Smooth muscle cell (in vitro differentiated cells): ENCODE measurements around the gene SLAMF8. TPM values are rescaled to one million over a fixed set of nuclear protein-coding genes. Genes with fewer than 3 reads are reported as not detected.

Experiments
- DNase-seq: peaks from one replicate; lab custom pipeline; 2025; ENCODE audit not compliant: unreplicated experiment; lab: John Stamatoyannopoulos, UW
- H2AFZ ChIP-seq: fragments of 200-600 bp; sonication (generic); 2 replicates; pipeline ENCODE4 v1.6.0; 2016; ENCODE audit warnings: antibody characterized with exemption, low read depth, mild to moderate bottlenecking
- H3F3A ChIP-seq: fragments of 200-600 bp; sonication (generic); 2 replicates; pipeline ENCODE4 v1.6.0; 2017; ENCODE audit warnings: antibody characterized with exemption, low read depth
- H3K27ac ChIP-seq: fragments of 200-600 bp; sonication (generic); 2 replicates; pipeline ENCODE4 v1.5.1; 2016; ENCODE audit warnings: low read depth, mild to moderate bottlenecking
- H3K27me3 ChIP-seq: fragments of 200-600 bp; sonication (generic); 2 replicates; pipeline ENCODE4 v1.6.1; 2016; ENCODE audit warnings: low read depth, mild to moderate bottlenecking
- H3K36me3 ChIP-seq: fragments of 200-600 bp; sonication (generic); 2 replicates; pipeline ENCODE4 v1.5.1; 2016; ENCODE audit warnings: low read depth
- H3K4me1 ChIP-seq: fragments of 200-600 bp; sonication (generic); 2 replicates; pipeline ENCODE4 v1.5.1; 2016; ENCODE audit warnings: low read depth
- H3K4me2 ChIP-seq: fragments of 200-600 bp; sonication (generic); 2 replicates; pipeline ENCODE4 v1.6.0; 2016; ENCODE audit warnings: mild to moderate bottlenecking
- H3K4me3 ChIP-seq: fragments of 200-600 bp; sonication (generic); 2 replicates; pipeline ENCODE4 v1.5.1; 2016; ENCODE audit warnings: mild to moderate bottlenecking
- H3K79me2 ChIP-seq: fragments of 200-600 bp; sonication (generic); 2 replicates; pipeline ENCODE4 v1.6.0; 2016; ENCODE audit warnings: low read depth, mild to moderate bottlenecking
- H3K9ac ChIP-seq: fragments of 200-600 bp; sonication (generic); 2 replicates; pipeline ENCODE4 v1.6.0; 2016; ENCODE audit warnings: low read depth
- H3K9me3 ChIP-seq: fragments of 200-600 bp; sonication (generic); replicated peaks from 2 replicates; pipeline ENCODE4 v1.5.1; 2016; ENCODE audit warnings: low read depth
- H4K20me1 ChIP-seq: fragments of 200-600 bp; sonication (generic); 2 replicates; pipeline ENCODE4 v1.6.0; 2016; ENCODE audit warnings: low read depth
- CTCF ChIP-seq: fragments of 200-600 bp; sonication (generic); IDR thresholded peaks from 2 replicates; pipeline ENCODE4 v1.5.1; 2017; ENCODE audit warnings: borderline replicate concordance, mild to moderate bottlenecking, antibody characterized with exemption; ENCODE audit not compliant: insufficient read depth, poor library complexity, severe bottlenecking
- WGBS: methylation state at CpG from one replicate; pipeline ENCODE4 v1.1.7; 2016; ENCODE audit warnings: low lambda C conversion rate; 5-methylcytosine and 5-hydroxymethylcytosine counted together
- polyA plus RNA-seq: library from polyadenylated mRNA; unstranded; fragments of >200 nt; fragmentation: Nextera tagmentation; extraction: Ambion mirVana; gene quantifications from 2 replicates; pipeline ENCODE4 v1.2.1, GENCODE V29; 2016
- total RNA-seq: library from RNA; depleted of rRNA; stranded (reverse); fragments of >200 nt; gene quantifications from 2 replicates; pipeline ENCODE4 v1.2.3, GENCODE V29; 2014

SLAMF8 gene
- total and polyA plus RNA-seq, 2 experiments from 2014 or later, result 11.0 to 15.1 TPM

- Histone ChIP-seq H3K79me2 (no peaks in the 10 kb centered on the region), H4K20me1 (no peaks in the 10 kb centered on the region), H3K4me1 (peaks cover 13% of the 10 kb centered on the region), H3F3A (peaks cover 3% of the 10 kb centered on the region), H3K9ac (no peak overlapping the region), H3K27ac (peak overlapping the region; percentile 7), H3K4me2 (peak overlapping the region; percentile 19), H2AFZ (no peak overlapping the region), H3K27me3 (no peaks in the 10 kb centered on the region), H3K9me3 (no peaks in the 10 kb centered on the region), H3K4me3 (no peak overlapping the region), H3K36me3 (no peaks in the 10 kb centered on the region)
- DNase-seq, result no peak
- 49% methylated on average over 14 of the region's 14 CpGs for WGBS
- TF ChIP-seq CTCF, result no peak
Measured at GRCh38 chr1:159866905-159867663, 40.4 kb downstream of the SLAMF8 start.

- H4K20me1 ChIP-seq, result no peaks in the 10 kb centered on the region
- no peak for TF ChIP-seq CTCF
- no peaks in the 10 kb centered on the region for H3K9me3 ChIP-seq
- peaks cover 13% of the 10 kb centered on the region for H3K4me1 ChIP-seq
- peaks cover 3% of the 10 kb centered on the region for H3F3A ChIP-seq
- H3K79me2 ChIP-seq, result no peaks in the 10 kb centered on the region
- H3K4me2 ChIP-seq, result no peak overlapping the region
- 61% methylated on average over 9 of the region's 9 CpGs for WGBS
- no peaks in the 10 kb centered on the region for H3K27me3 ChIP-seq
- no peak overlapping the region for H3K4me3 ChIP-seq
- H2AFZ ChIP-seq, result no peak overlapping the region
- H3K27ac ChIP-seq, result no peak overlapping the region
- DNase-seq, result no peak
- H3K36me3 ChIP-seq, result no peaks in the 10 kb centered on the region
- no peak overlapping the region for H3K9ac ChIP-seq
Measured at GRCh38 chr1:159867664-159868026, 41.0 kb downstream of the SLAMF8 start.

- Histone ChIP-seq H3F3A (peaks cover 3% of the 10 kb centered on the region), H3K4me1 (peaks cover 13% of the 10 kb centered on the region), H3K9me3 (no peaks in the 10 kb centered on the region), H3K36me3 (no peaks in the 10 kb centered on the region), H3K9ac (no peak overlapping the region), H4K20me1 (no peaks in the 10 kb centered on the region), H3K4me3 (no peak overlapping the region), H3K4me2 (peak overlapping the region; percentile 11), H3K79me2 (no peaks in the 10 kb centered on the region), H2AFZ (no peak overlapping the region), H3K27ac (peak overlapping the region; percentile 71), H3K27me3 (no peaks in the 10 kb centered on the region)
- TF ChIP-seq CTCF, result no peak
- WGBS, result 20% methylated on average over 2 of the region's 3 CpGs
- DNase-seq, result no peak
Measured at GRCh38 chr1:159868766-159869165, 42.1 kb downstream of the SLAMF8 start.

- 11% methylated on average over 4 of the region's 4 CpGs for WGBS
- H3K9ac ChIP-seq, result no peak overlapping the region
- H3K79me2 ChIP-seq, result no peaks in the 10 kb centered on the region
- no peak overlapping the region for H2AFZ ChIP-seq
- H3F3A ChIP-seq, result peaks cover 3% of the 10 kb centered on the region
- no peak overlapping the region for H3K4me3 ChIP-seq
- no peak for DNase-seq
- no peaks in the 10 kb centered on the region for H4K20me1 ChIP-seq
- no peaks in the 10 kb centered on the region for H3K36me3 ChIP-seq
- no peaks in the 10 kb centered on the region for H3K27me3 ChIP-seq
- H3K27ac ChIP-seq, result peak overlapping the region; percentile 71
- no peaks in the 10 kb centered on the region for H3K9me3 ChIP-seq
- H3K4me1 ChIP-seq, result peaks cover 13% of the 10 kb centered on the region
- no peak for TF ChIP-seq CTCF
- H3K4me2 ChIP-seq, result peak overlapping the region; percentile 11
Measured at GRCh38 chr1:159869173-159869572, 42.5 kb downstream of the SLAMF8 start.
